Thoracic aorta (tissue), 2 donors: Measurements from ENCODE around the gene MX1. TPM values are rescaled to one million over a fixed set of nuclear protein-coding genes. Genes with fewer than 3 reads are reported as not detected.

ENCODE experiments used
- ATAC-seq: fragments of 150-250 bp; one replicate; pipeline ENCODE4 v1.8.0; 2017; ENCODE audit warnings: low read depth; ENCODE audit not compliant: insufficient number of reproducible peaks, low FRiP score
- DNase-seq: peaks from one replicate; pipeline ENCODE4 v3.0.0-alpha.2; 2020; ENCODE audit warnings: low spot score
- H3K27ac ChIP-seq, 2 donors: fragments of 200-600 bp; sonication (generic); 1 replicate in 1 of 2; 2 replicates in 1 of 2; pipeline ENCODE4 v1.5.1; 2016; ENCODE audit warnings: mild to moderate bottlenecking in 2 of 2, moderate library complexity in 2 of 2
- H3K27me3 ChIP-seq: fragments of 200-600 bp; sonication (generic); replicated peaks from 2 replicates; pipeline ENCODE4 v1.6.0; 2016; ENCODE audit warnings: mild to moderate bottlenecking; ENCODE audit not compliant: insufficient read depth
- H3K36me3 ChIP-seq: fragments of 200-600 bp; sonication (generic); one replicate; pipeline ENCODE4 v1.5.1; 2016
- H3K4me1 ChIP-seq, 2 donors: fragments of 200-600 bp; sonication (generic); 1 replicate in 1 of 2; 2 replicates in 1 of 2; pipeline versions ENCODE4 v1.5.1 to v1.6.0; 2016; ENCODE audit warnings: low read depth in 2 of 2, mild to moderate bottlenecking in 1 of 2; ENCODE audit not compliant: control insufficient read depth in 1 of 2
- H3K4me3 ChIP-seq: fragments of 200-600 bp; sonication (generic); 2 replicates; pipeline ENCODE4 v1.5.1; 2016; ENCODE audit warnings: mild to moderate bottlenecking
- H3K9me3 ChIP-seq: fragments of 200-600 bp; sonication (generic); 2 replicates; pipeline ENCODE4 v1.5.1; 2016
- CTCF ChIP-seq: fragments of 200-600 bp; sonication (generic); IDR thresholded peaks from one replicate; pipeline ENCODE4 v1.5.1; 2019; ENCODE audit warnings: antibody characterized with exemption
- total RNA-seq, 2 donors: library from RNA; depleted of rRNA; stranded (reverse); fragments of >200 nt; gene quantifications; one replicate each; pipeline versions ENCODE4 v1.1.0 to v1.2.3, GENCODE V29; 2016

The MX1 gene
- total RNA-seq, 2 donors from 2014 or later, result 60.0 to 79.9 TPM

- H3K4me1 ChIP-seq, result peaks cover 5 to 22% of the 10 kb centered on the region in 2 donors
- DNase-seq (no peak), ATAC-seq (no peak)
- no peak overlapping the region for H3K27ac ChIP-seq
- TF ChIP-seq CTCF, result no peak
- no peak overlapping the region for H3K4me3 ChIP-seq
- H3K27me3 ChIP-seq, result no peaks in the 10 kb centered on the region
- H3K9me3 ChIP-seq, result no peaks in the 10 kb centered on the region
- peaks cover 22% of the 10 kb centered on the region for H3K36me3 ChIP-seq
Observed at GRCh38 chr21:41429305-41429704, 3.3 kb downstream of the MX1 start.

- no peaks in the 10 kb centered on the region for H3K27me3 ChIP-seq
- ATAC-seq, result no peak
- H3K36me3 ChIP-seq, result peaks cover 29% of the 10 kb centered on the region
- peaks cover 3% of the 10 kb centered on the region for H3K9me3 ChIP-seq
- no peak for DNase-seq
- TF ChIP-seq CTCF, result no peak
- H3K4me1 ChIP-seq, result peaks cover 5 to 22% of the 10 kb centered on the region in 2 donors
- H3K27ac ChIP-seq, result no peak overlapping the region
- no peak overlapping the region for H3K4me3 ChIP-seq
Observed at GRCh38 chr21:41429925-41430491, 4.0 kb downstream of the MX1 start.

GRCh38 chr21:41431788-41432548, 5.9 kb downstream of the MX1 start:
- H3K4me3 ChIP-seq, result no peak overlapping the region
- H3K9me3 ChIP-seq, result peaks cover 4% of the 10 kb centered on the region
- no peaks in the 10 kb centered on the region for H3K27me3 ChIP-seq
- H3K4me1 ChIP-seq, result peaks cover 4 to 21% of the 10 kb centered on the region in 2 donors
- ATAC-seq (no peak), DNase-seq (no peak)
- peaks cover 43% of the 10 kb centered on the region for H3K36me3 ChIP-seq
- no peak for TF ChIP-seq CTCF
- no peak overlapping the region for H3K27ac ChIP-seq

GRCh38 chr21:41432562-41433460, 6.8 kb downstream of the MX1 start:
- Histone ChIP-seq H3K36me3 (peaks cover 51% of the 10 kb centered on the region), H3K4me1 (peaks cover 0 to 13% of the 10 kb centered on the region in 2 donors), H3K4me3 (no peak overlapping the region), H3K27ac (no peak overlapping the region), H3K27me3 (no peaks in the 10 kb centered on the region), H3K9me3 (peaks cover 4% of the 10 kb centered on the region)
- TF ChIP-seq CTCF, result no peak
- DNase-seq (no peak), ATAC-seq (no peak)

- Histone ChIP-seq H3K27ac (no peak overlapping the region), H3K9me3 (peaks cover 4% of the 10 kb centered on the region), H3K4me3 (no peak overlapping the region), H3K27me3 (no peaks in the 10 kb centered on the region), H3K4me1 (peaks cover 0 to 5% of the 10 kb centered on the region in 2 donors), H3K36me3 (peaks cover 55% of the 10 kb centered on the region)
- DNase-seq, result no peak
- TF ChIP-seq CTCF, result no peak
- ATAC-seq, result no peak
Observed at GRCh38 chr21:41433566-41433965, 7.5 kb downstream of the MX1 start.
